Mesenteric fat pad (tissue), 1 donor: ENCODE results near the gene ZBTB21. TPM values are rescaled to one million over a fixed set of nuclear protein-coding genes. Genes with fewer than 3 reads are reported as not detected.
"Not testable (repeated sequence)": the region's sequence is repeated elsewhere in the genome, so short reads cannot be mapped to it uniquely, and the experiment has no call there.

Experiments
- DNase-seq: peaks from one replicate; pipeline ENCODE4 v3.0.0-alpha.2; 2020; ENCODE audit warnings: low spot score
- total RNA-seq: library from RNA; stranded (reverse); fragmentation: NEBNext Ultra II Directional; extraction: Animal tissue kit (Norgen Biotek cat#: 25700); gene quantifications from one replicate; pipeline ENCODE4 v1.2.1, GENCODE V29; 2021
- donor health status: DM: yes; HTN: yes; CAD: no.

The ZBTB21 gene
- total RNA-seq, 1 donor from 2014 or later: 19.8 TPM

DNA sequence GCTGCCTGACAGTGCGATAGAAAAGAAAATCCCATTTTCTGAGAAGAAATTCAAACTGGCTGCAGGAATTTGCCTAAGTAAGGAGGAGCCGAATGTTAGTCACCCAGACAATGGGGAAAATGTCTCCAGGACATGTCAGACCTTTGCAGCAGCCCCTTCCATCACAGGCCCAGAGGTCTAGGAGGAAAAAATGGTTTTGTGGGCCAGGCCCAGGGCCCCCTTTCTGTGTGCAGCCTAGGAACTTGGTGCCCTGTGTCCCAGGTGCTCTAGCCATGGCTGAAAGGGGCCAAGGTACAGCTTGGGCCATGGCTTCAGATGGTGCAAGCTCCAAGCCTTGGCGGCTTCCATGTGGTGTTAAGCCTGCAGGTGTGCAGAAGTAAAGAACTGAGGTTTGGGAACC lies 14.6 kb downstream of the ZBTB21 start:
- no peak for DNase-seq

- not testable (repeated sequence) for DNase-seq
These were observed 15.5 kb downstream of the ZBTB21 start for GRCh38 chr21:41994613-41995012.

- DNase-seq: no peak
These were observed 16.4 kb downstream of the ZBTB21 start for GRCh38 chr21:41993744-41994143.

DNA sequence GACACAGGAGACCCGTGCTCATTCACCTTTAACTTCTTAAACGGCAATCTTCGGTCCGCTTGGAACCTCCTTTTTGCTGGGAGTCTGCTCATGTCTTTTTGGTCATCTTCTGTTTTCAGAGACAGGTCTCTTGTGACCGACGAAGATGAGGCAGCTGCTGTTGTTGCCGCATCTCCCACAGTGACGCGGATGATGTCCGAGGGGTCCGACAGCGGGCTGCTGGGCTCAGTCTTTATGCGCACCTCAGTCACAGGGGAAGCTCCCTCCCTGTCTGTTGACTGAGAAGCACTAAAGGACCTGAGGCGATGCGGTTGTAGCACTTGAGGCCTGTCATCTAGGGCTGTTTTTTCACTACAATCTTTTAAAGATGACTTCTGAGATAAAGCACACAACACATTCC lies 17.6 kb downstream of the ZBTB21 start:
- DNase-seq: no peak

DNA sequence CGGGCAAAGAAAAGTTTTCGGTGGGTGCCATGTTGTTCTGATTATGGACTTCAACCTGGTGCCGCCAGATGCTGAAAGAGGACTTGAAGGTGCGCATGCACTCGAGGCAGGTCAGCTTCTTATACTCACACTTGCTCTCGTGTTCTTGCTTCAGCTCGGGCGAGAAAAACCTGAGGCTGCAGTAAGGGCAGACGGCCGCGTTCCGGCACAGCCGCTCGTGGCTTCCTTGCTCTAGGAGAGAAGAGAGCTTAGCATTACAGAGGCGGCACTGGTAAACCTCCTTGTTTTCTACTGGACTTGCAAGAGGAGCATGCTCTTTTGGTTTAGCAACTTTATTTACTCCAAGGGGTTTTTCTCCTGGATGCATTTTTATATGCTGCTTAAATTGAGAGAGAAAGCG lies 18.5 kb downstream of the ZBTB21 start:
- DNase-seq: no peak

GRCh38 chr21:41989698-41990097 lies 20.5 kb downstream of the ZBTB21 start:
- no peak for DNase-seq

GRCh38 chr21:41987310-41987709 lies 22.9 kb downstream of the ZBTB21 start:
- DNase-seq: no peak

- DNase-seq: no peak
These were observed 24.3 kb downstream of the ZBTB21 start for GRCh38 chr21:41985662-41986416.

- DNase-seq: no peak
These were observed 26.9 kb downstream of the ZBTB21 start for GRCh38 chr21:41983229-41983628.

GRCh38 chr21:41980561-41980960 lies 29.6 kb downstream of the ZBTB21 start:
- DNase-seq: no peak

DNA sequence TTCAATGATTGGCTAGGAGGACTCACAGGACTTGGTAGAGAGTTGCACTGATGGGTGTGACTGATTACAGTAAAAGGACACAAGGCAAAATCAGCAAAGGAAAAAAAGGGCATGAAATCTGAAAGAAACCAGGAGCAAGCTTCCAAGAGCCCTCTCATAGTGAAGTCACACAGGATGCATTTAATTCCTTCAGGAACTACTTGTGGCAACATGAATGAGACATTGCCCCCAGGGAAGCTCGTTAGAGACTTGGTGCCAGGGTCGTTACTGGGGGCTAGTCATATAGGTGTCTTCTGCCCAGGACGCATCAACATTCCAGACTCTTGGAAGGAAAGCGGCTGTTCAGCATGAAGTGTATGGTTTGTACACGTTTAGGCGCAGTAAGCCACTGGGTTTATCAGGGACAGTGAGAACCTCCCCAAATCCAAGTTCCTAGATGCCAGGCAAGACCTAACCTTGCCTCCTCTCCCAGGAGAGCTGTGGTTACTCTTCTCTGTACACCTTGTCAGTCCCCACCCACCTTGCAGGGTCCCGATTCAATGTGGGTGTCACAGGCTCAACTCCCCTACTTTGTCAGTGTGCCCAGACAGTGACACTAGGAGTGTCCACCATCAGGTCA lies 30.3 kb downstream of the ZBTB21 start:
- DNase-seq: no peak

DNA sequence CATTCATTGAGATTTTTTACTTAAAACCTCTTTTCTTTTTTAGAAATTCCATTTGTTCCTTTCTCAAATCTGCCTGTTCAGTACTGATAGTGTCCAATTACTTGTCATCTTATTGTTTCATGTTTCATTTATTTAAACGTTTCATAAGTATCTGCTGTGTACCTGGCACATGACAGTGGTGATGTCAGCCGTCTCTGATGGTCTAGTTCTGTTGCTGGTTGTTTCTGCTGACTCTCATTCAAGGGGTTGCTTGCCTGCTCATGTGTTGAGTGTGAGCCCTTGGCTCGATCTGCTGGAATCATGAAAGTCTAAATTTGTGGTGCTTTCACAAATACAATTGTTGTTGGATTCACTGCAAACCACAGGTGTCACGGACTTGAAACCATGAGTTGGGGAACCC lies 30.8 kb downstream of the ZBTB21 start:
- no peak for DNase-seq

GRCh38 chr21:41977034-41977950 lies 32.9 kb downstream of the ZBTB21 start:
- DNase-seq: peak; percentile 79

GRCh38 chr21:41976611-41977010 lies 33.5 kb downstream of the ZBTB21 start:
- DNase-seq: no peak

DNA sequence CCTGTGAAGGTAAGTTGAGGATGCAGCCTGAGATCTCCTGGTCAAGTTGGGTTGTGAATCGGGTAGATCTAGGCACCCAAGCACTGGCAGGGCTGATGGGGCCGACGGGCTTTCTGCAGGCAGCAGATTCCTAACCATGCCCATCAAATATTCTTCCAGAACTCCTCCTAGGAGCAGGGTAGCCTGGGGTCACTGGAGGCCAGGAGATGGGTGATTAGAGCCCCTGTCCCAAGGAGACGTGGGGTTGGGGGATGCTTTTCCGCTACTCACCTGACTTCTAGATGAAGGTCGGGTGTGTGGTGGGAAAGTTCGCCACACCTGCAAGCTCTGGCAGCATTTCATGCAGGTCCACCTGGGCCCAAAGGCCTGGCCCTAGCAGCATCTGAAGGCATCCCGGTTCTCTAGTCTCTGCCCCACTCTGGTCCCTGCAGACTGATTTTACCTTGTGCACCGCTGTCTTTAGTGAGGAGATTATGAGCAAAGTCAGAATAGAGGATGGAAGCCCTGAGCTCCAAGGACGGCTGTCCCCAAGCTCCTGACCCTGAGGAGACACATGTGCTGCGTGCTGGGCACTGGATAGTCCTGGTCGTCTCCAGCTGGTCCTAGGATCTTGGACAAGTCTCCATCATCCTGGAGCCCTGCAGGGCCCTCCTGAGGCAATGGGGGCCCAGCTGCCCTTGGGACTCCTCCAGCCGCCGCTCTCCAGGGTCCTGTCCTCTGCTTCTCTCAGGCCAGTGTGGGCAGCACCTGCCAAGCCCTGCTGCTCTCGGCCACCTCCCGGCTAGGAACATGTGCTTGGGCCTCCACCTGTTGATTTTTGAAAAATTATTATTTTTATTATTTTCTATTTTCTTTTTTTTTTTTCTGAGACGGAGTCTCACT lies 34.5 kb downstream of the ZBTB21 start:
- peak; percentile 74 for DNase-seq

- DNase-seq: peak; percentile 55
These were observed 35.5 kb downstream of the ZBTB21 start for GRCh38 chr21:41974752-41975053.

DNA sequence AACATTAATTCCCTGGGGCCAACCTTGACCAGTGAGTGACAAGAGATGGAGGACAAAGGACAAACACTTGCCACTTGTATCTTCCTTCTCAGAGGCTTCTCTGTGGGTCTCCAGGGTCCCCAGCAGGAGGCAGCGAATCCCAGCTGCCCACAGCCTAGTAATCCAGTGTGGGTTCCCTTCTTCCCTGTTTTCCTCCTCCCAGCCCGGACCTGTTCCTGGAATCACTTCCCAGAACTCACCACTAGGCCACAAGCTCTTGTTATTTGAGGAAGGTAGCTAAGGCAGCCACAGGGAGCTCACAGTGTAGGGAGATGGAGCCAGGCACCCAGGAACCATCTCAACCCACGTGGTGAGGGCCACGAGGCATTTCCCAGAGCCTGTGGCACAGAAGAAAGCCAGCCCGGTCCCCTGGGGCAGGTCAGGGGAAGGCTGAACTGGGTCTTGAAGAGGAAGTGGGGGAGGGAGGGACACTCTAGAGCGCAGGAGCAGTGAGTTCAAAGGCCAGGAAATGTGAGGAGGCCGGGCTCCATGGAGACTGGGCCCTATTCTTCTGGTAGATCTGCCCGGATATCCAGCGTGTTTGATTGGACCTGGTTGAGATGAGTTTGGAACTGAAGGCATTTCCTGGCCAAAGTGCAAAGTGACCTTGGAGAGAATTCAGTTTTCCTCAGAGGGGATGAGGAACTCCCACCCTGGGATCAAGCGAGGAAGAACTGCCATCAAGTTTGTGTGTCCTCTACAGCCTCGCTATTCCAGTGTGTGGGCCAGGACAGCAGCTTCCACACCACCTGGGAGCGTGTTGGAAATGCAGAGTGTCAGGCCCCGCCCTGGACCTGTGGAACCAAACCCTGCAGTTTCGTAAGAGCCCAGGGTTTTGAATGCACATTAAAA lies 36.1 kb downstream of the ZBTB21 start:
- DNase-seq: peak; percentile 82

- DNase-seq: no peak
These were observed 36.7 kb downstream of the ZBTB21 start for GRCh38 chr21:41973427-41973831.

GRCh38 chr21:41972511-41973205 lies 37.5 kb downstream of the ZBTB21 start:
- peak; percentile 59 for DNase-seq
